CD1c-positive myeloid dendritic cell (primary cell): Measurements from ENCODE around the gene GZMM.

Experiments
- DNase-seq: peaks from one replicate; pipeline ENCODE4 v3.0.0-alpha.2; 2016; ENCODE audit errors: extremely low spot score

The GZMM gene

DNA sequence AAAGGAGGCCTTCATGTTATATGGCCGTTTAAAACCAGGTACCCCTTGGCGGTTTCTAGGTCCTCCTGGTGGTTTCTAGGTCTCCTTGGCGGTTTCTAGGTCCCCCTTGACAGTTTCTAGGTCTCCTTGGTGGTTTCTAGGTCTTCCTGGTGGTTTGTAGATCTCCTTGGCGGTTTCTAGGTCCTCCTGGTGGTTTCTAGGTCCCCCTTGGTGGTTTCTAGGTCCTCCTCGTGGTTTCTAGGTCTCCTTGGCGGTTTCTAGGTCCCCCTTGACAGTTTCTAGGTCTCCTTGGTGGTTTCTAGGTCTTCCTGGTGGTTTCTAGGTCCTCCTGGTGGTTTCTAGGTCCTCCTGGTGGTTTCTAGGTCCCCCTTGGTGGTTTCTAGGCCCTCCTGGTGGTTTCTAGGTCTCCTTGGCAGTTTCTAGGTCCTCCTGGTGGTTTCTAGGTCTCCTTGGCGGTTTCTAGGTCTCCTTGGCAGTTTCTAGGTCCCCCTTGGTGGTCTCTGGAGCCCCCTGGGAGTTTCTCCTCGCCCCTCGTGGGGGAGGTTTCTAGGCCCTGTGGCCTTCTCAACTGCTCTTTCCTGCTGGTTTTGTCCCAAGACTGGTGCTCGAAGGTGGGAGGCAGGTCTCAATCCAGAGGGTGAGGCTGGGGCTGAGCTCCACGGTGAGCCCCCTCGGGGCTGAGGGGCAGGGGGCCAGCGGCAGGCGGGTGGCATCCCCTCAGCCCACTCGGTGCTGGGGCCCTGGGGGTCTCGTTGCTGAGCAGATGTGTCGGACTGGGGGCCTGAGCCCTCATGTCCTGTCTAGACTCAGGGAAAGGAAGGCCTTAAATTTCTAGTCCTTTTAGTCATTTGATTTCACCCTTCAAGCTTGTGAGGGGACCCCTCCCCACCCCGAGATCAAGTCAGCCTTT, 53.8 kb downstream of the GZMM start:
- DNase-seq, result no peak
